WTC11 (cell line): ENCODE results near the gene EGF. TPM values are rescaled to one million over a fixed set of nuclear protein-coding genes. Genes with fewer than 3 reads are reported as not detected.

Source experiments
- ATAC-seq: fragments of 200-7000 bp; cut with Tn5 transposase; 2 replicates; pipeline ENCODE4 v1.10.0; 2021; ENCODE audit warnings: mild to moderate bottlenecking, moderate library complexity
- CTCF ChIA-PET: fragments of 300-600 bp; sonication (Branson Sonifier 250); formaldehyde crosslinking; loops from one replicate; lab custom pipeline; 2021; ENCODE audit warnings: antibody characterized with exemption; lab: Charles Lee
- POLR2A ChIA-PET: fragments of 350-600 bp; sonication (Branson Sonifier 250); formaldehyde crosslinking; loops from one replicate; lab custom pipeline; 2021; ENCODE audit warnings: antibody characterized with exemption; lab: Charles Lee
- DNase-seq: peaks from one replicate; pipeline ENCODE4 v3.0.0; 2021; ENCODE audit warnings: low spot score
- H3K27ac Mint-ChIP-seq: 2 replicates; pipeline ENCODE4 v1.8.0; 2021; ENCODE audit warnings: mixed read lengths
- H3K27me3 Mint-ChIP-seq: 2 replicates; pipeline ENCODE4 v1.8.0; 2021; ENCODE audit warnings: low read depth, mild to moderate bottlenecking, moderate library complexity, mixed read lengths
- H3K36me3 Mint-ChIP-seq: 2 replicates; pipeline ENCODE4 v1.8.0; 2021; ENCODE audit warnings: mixed read lengths
- H3K4me1 Mint-ChIP-seq: 2 replicates; pipeline ENCODE4 v1.8.0; 2022; ENCODE audit warnings: mixed read lengths
- H3K4me3 Mint-ChIP-seq: 2 replicates; pipeline ENCODE4 v1.8.0; 2021; ENCODE audit warnings: mild to moderate bottlenecking, moderate library complexity, mixed read lengths
- H3K9me3 Mint-ChIP-seq: 2 replicates; pipeline ENCODE4 v1.8.0; 2021; ENCODE audit warnings: mixed read lengths
- ATF1 ChIP-seq: sonication (generic); formaldehyde crosslinking; IDR thresholded peaks from 2 replicates; pipeline ENCODE4 v1.8.1; 2023; ENCODE audit warnings: mild to moderate bottlenecking, moderate library complexity, missing genetic modification reagents
- ATF2 ChIP-seq: sonication (generic); formaldehyde crosslinking; IDR thresholded peaks from 2 replicates; pipeline ENCODE4 v1.8.1; 2022; ENCODE audit warnings: low read depth, missing genetic modification reagents, borderline replicate concordance
- FOXJ3 ChIP-seq: sonication (generic); formaldehyde crosslinking; IDR thresholded peaks from 2 replicates; pipeline ENCODE4 v1.9.0; 2021; ENCODE audit warnings: missing genetic modification reagents, mild to moderate bottlenecking, borderline replicate concordance
- FOXK1 ChIP-seq: sonication (generic); formaldehyde crosslinking; IDR thresholded peaks from 2 replicates; pipeline ENCODE4 v1.8.0; 2022; ENCODE audit warnings: mild to moderate bottlenecking, moderate library complexity, missing genetic modification reagents
- MXD4 ChIP-seq: fragments of 250-450 bp; sonication (Bioruptor Pico); IDR thresholded peaks from 2 replicates; pipeline ENCODE4 v1.8.0; 2021; ENCODE audit warnings: mild to moderate bottlenecking, moderate library complexity, borderline replicate concordance
- NFE2L1 ChIP-seq: sonication (generic); formaldehyde crosslinking; IDR thresholded peaks from 2 replicates; pipeline ENCODE4 v1.8.1; 2023; ENCODE audit warnings: missing genetic modification reagents
- NFYB ChIP-seq: sonication (generic); formaldehyde crosslinking; conservative IDR thresholded peaks from 2 replicates; pipeline ENCODE4 v1.8.0; 2022; ENCODE audit warnings: low read depth, missing genetic modification reagents
- OVOL2 ChIP-seq: fragments of 250-450 bp; sonication (Bioruptor Pico); IDR thresholded peaks from 2 replicates; pipeline ENCODE4 v1.9.0; 2021; ENCODE audit warnings: mild to moderate bottlenecking, borderline replicate concordance
- STAT6 ChIP-seq: sonication (generic); formaldehyde crosslinking; conservative IDR thresholded peaks from 2 replicates; pipeline ENCODE4 v1.8.1; 2023; ENCODE audit warnings: mild to moderate bottlenecking, low read depth, missing genetic modification reagents, moderate library complexity
- TP53 ChIP-seq: sonication (generic); formaldehyde crosslinking; IDR thresholded peaks from 2 replicates; pipeline ENCODE4 v1.8.1; 2023; ENCODE audit warnings: mild to moderate bottlenecking, missing genetic modification reagents
- ZNF232 ChIP-seq: sonication (generic); formaldehyde crosslinking; IDR thresholded peaks from 2 replicates; pipeline ENCODE4 v1.8.0; 2022; ENCODE audit warnings: mild to moderate bottlenecking, missing genetic modification reagents
- ZNF396 ChIP-seq: fragments of 250-450 bp; sonication (Bioruptor Pico); IDR thresholded peaks from 2 replicates; pipeline ENCODE4 v1.8.0; 2021; ENCODE audit warnings: mild to moderate bottlenecking, moderate library complexity, borderline replicate concordance
- total RNA-seq: library from RNA; stranded (reverse); gene quantifications from 3 replicates; pipeline ENCODE4 v1.2.3, GENCODE V29; 2021
- TF ChIP-seq, protein P1 (sequence below): sonication (generic); formaldehyde crosslinking; IDR thresholded peaks from 2 replicates; pipeline ENCODE4 v1.8.1; 2022; ENCODE audit warnings: low read depth, mild to moderate bottlenecking, moderate library complexity, missing genetic modification reagents, borderline replicate concordance
- TF ChIP-seq, protein P2 (sequence below): sonication (generic); formaldehyde crosslinking; IDR thresholded peaks from 2 replicates; pipeline ENCODE4 v1.8.1; 2023; ENCODE audit warnings: mild to moderate bottlenecking, moderate library complexity, missing genetic modification reagents
- TF ChIP-seq, protein P3 (sequence below): sonication (generic); formaldehyde crosslinking; IDR thresholded peaks from 2 replicates; pipeline ENCODE4 v1.8.0; 2023; ENCODE audit warnings: missing genetic modification reagents
- TF ChIP-seq, protein P4 (sequence below): sonication (generic); formaldehyde crosslinking; conservative IDR thresholded peaks from 2 replicates; pipeline ENCODE4 v1.8.1; 2022; ENCODE audit warnings: mild to moderate bottlenecking, missing genetic modification reagents
- TF ChIP-seq, protein P5 (sequence below): sonication (generic); formaldehyde crosslinking; IDR thresholded peaks from 2 replicates; pipeline ENCODE4 v1.8.1; 2023; ENCODE audit warnings: mild to moderate bottlenecking, missing genetic modification reagents, borderline replicate concordance

Gene EGF
- total RNA-seq, 1 experiment from 2014 or later, result 2.5 TPM

- CTCF ChIA-PET, result no interaction called here
- no peaks in the 10 kb centered on the region for H3K27me3 Mint-ChIP-seq
Measured at GRCh38 chr4:109916027-109916409, 3.3 kb downstream of the EGF start.

GRCh38 chr4:109921384-109921808 is 8.7 kb downstream of the EGF start:
- peaks cover 11% of the 10 kb centered on the region for H3K4me1 Mint-ChIP-seq
- H3K4me3 Mint-ChIP-seq, result no peak overlapping the region
- DNase-seq (no peak), ATAC-seq (peak; percentile 78; the same call in 1 of the 2 replicates)
- ChIA-PET CTCF (no interaction called here), POLR2A (no interaction called here)
- no peaks in the 10 kb centered on the region for H3K9me3 Mint-ChIP-seq
- H3K27ac Mint-ChIP-seq, result no peak overlapping the region
- no peaks in the 10 kb centered on the region for H3K36me3 Mint-ChIP-seq
- no peaks in the 10 kb centered on the region for H3K27me3 Mint-ChIP-seq
- TF ChIP-seq, protein P1, sequence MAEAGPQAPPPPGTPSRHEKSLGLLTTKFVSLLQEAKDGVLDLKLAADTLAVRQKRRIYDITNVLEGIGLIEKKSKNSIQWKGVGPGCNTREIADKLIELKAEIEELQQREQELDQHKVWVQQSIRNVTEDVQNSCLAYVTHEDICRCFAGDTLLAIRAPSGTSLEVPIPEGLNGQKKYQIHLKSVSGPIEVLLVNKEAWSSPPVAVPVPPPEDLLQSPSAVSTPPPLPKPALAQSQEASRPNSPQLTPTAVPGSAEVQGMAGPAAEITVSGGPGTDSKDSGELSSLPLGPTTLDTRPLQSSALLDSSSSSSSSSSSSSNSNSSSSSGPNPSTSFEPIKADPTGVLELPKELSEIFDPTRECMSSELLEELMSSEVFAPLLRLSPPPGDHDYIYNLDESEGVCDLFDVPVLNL (CRISPR knock-in tag), result no peak
- TF ChIP-seq FOXJ3 (CRISPR knock-in tag), result no peak
- TF ChIP-seq MXD4, result no peak
- TF ChIP-seq ATF2 (CRISPR knock-in tag), result no peak
- TF ChIP-seq ZNF232, result no peak
- no peak for TF ChIP-seq ZNF396 (CRISPR knock-in tag)
- TF ChIP-seq NFE2L1 (CRISPR knock-in tag), result no peak
- no peak for TF ChIP-seq FOXK1 (CRISPR knock-in tag)
- TF ChIP-seq, protein P2, sequence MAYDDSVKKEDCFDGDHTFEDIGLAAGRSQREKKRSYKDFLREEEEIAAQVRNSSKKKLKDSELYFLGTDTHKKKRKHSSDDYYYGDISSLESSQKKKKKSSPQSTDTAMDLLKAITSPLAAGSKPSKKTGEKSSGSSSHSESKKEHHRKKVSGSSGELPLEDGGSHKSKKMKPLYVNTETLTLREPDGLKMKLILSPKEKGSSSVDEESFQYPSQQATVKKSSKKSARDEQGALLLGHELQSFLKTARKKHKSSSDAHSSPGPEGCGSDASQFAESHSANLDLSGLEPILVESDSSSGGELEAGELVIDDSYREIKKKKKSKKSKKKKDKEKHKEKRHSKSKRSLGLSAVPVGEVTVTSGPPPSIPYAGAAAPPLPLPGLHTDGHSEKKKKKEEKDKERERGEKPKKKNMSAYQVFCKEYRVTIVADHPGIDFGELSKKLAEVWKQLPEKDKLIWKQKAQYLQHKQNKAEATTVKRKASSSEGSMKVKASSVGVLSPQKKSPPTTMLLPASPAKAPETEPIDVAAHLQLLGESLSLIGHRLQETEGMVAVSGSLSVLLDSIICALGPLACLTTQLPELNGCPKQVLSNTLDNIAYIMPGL (CRISPR knock-in tag), result no peak
- TF ChIP-seq, protein P3, sequence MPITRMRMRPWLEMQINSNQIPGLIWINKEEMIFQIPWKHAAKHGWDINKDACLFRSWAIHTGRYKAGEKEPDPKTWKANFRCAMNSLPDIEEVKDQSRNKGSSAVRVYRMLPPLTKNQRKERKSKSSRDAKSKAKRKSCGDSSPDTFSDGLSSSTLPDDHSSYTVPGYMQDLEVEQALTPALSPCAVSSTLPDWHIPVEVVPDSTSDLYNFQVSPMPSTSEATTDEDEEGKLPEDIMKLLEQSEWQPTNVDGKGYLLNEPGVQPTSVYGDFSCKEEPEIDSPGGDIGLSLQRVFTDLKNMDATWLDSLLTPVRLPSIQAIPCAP (CRISPR knock-in tag), result no peak

More at GRCh38 chr4:109916027-109916409, 3.3 kb downstream of the EGF start:
- no peak overlapping the region for H3K4me3 Mint-ChIP-seq
- peaks cover 43% of the 10 kb centered on the region for H3K4me1 Mint-ChIP-seq
- no peak overlapping the region for H3K27ac Mint-ChIP-seq
- ATAC-seq, result no peak
- POLR2A ChIA-PET, result no interaction called here
- DNase-seq, result no peak
- H3K9me3 Mint-ChIP-seq, result no peaks in the 10 kb centered on the region
- TF ChIP-seq, protein P4, sequence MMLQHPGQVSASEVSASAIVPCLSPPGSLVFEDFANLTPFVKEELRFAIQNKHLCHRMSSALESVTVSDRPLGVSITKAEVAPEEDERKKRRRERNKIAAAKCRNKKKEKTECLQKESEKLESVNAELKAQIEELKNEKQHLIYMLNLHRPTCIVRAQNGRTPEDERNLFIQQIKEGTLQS (CRISPR knock-in tag), result no peak
- no peak for TF ChIP-seq ATF1 (CRISPR knock-in tag)
- TF ChIP-seq TP53 (CRISPR knock-in tag), result no peak
- TF ChIP-seq, protein P1 (CRISPR knock-in tag), result no peak
- no peak for TF ChIP-seq OVOL2
- TF ChIP-seq, protein P5, sequence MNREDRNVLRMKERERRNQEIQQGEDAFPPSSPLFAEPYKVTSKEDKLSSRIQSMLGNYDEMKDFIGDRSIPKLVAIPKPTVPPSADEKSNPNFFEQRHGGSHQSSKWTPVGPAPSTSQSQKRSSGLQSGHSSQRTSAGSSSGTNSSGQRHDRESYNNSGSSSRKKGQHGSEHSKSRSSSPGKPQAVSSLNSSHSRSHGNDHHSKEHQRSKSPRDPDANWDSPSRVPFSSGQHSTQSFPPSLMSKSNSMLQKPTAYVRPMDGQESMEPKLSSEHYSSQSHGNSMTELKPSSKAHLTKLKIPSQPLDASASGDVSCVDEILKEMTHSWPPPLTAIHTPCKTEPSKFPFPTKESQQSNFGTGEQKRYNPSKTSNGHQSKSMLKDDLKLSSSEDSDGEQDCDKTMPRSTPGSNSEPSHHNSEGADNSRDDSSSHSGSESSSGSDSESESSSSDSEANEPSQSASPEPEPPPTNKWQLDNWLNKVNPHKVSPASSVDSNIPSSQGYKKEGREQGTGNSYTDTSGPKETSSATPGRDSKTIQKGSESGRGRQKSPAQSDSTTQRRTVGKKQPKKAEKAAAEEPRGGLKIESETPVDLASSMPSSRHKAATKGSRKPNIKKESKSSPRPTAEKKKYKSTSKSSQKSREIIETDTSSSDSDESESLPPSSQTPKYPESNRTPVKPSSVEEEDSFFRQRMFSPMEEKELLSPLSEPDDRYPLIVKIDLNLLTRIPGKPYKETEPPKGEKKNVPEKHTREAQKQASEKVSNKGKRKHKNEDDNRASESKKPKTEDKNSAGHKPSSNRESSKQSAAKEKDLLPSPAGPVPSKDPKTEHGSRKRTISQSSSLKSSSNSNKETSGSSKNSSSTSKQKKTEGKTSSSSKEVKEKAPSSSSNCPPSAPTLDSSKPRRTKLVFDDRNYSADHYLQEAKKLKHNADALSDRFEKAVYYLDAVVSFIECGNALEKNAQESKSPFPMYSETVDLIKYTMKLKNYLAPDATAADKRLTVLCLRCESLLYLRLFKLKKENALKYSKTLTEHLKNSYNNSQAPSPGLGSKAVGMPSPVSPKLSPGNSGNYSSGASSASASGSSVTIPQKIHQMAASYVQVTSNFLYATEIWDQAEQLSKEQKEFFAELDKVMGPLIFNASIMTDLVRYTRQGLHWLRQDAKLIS (CRISPR knock-in tag), result no peak
- TF ChIP-seq NFYB (CRISPR knock-in tag), result no peak
- TF ChIP-seq MXD4, result no peak
- TF ChIP-seq STAT6, result no peak
- TF ChIP-seq, all 79 proteins: peak for 0
- no peaks in the 10 kb centered on the region for H3K36me3 Mint-ChIP-seq
